Measurements from ENCODE around the gene UBE2L3.
"Not testable (repeated sequence)": the region's sequence is repeated elsewhere in the genome, so short reads cannot be mapped to it uniquely, and the experiment has no call there.

The UBE2L3 gene

DNA sequence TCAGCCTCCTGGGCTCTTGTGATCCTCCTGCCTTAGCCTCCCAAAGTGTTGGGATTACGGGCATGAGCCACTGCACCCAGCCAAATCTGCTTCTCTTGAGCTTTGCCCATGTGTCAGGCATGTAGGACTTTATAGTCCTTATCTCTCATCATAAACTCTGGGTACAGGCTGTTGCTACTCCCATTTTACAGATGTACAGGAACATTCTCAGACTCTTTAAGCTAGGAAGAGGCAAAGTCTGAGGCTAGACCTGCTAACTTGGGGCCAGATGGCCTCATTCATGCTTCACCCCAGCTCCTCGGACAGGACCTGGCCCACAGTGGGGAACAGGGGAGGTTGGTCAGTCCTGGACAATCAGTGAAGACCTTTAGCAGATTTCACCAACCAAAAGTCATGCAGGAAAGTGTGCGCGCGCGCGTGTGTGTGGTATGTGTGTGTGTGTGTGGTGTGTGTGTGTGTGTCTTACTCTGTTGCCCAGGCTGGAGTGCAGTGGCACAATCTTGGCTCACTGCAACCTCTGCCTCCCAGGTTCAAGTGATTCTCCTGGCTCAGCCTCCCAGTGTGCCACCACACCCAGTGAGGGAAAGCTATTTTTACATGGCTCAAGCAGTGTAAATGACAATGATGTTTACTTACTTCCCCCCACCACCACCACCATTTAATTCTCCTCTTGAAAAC lies 38.5 kb downstream of the UBE2L3 start:
- DNase-seq (ENCODE audit: low read depth in 2 of 2) = no peak
- TF ChIP-seq, protein P1, sequence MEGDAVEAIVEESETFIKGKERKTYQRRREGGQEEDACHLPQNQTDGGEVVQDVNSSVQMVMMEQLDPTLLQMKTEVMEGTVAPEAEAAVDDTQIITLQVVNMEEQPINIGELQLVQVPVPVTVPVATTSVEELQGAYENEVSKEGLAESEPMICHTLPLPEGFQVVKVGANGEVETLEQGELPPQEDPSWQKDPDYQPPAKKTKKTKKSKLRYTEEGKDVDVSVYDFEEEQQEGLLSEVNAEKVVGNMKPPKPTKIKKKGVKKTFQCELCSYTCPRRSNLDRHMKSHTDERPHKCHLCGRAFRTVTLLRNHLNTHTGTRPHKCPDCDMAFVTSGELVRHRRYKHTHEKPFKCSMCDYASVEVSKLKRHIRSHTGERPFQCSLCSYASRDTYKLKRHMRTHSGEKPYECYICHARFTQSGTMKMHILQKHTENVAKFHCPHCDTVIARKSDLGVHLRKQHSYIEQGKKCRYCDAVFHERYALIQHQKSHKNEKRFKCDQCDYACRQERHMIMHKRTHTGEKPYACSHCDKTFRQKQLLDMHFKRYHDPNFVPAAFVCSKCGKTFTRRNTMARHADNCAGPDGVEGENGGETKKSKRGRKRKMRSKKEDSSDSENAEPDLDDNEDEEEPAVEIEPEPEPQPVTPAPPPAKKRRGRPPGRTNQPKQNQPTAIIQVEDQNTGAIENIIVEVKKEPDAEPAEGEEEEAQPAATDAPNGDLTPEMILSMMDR (IDR thresholded peaks at IDR 0.05; ENCODE audit: low read depth, low read length) = no peak
- H3K4me3 ChIP-seq (replicated peaks in 1 of 2; ENCODE audit: low read depth in 2 of 2, low read length in 2 of 2) = no peak overlapping the region

GRCh38 chr22:21606775-21607174 lies 39.3 kb downstream of the UBE2L3 start:
- TF ChIP-seq, protein P1 (IDR thresholded peaks at IDR 0.05; ENCODE audit: low read depth, low read length) = no peak
- no peak for DNase-seq (ENCODE audit: low read depth in 2 of 2)
- no peak overlapping the region for H3K4me3 ChIP-seq (replicated peaks in 1 of 2; ENCODE audit: low read depth in 2 of 2, low read length in 2 of 2)

DNA sequence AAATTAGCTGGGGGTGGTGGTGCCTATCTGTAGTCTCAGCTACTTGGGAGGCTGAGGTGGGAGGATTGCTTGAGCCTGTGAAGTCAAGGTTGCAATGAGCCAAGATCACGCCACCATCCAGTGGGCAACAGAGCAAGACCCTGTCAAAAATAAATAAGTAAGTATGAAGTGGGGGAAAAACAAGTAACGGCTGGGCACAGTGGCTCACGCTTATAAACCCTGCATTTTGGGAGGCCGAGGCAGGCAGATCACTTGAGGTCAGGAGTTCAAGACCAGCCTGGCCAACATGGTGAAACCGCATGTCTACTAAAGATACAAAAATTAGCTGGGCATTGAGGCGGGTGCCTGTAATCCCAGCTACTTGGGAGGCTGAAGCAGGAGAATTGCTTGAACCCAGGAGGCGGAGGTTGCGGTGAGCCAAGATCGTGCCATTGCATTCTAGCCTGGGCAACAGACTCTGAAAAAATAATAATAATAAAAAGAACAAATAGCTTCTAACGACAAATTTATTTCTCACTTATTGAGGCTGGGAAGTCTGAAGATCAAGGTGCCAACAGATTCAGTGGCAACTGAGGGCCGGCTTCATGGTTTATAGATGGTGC lies 42.1 kb downstream of the UBE2L3 start:
- DNase-seq (ENCODE audit: low read depth in 2 of 2); H3K4me3 ChIP-seq (replicated peaks in 1 of 2; ENCODE audit: low read depth in 2 of 2, low read length in 2 of 2): not testable (repeated sequence)

- H3K4me3 ChIP-seq (replicated peaks in 1 of 2; ENCODE audit: low read depth in 2 of 2, low read length in 2 of 2) = no peak overlapping the region
- no peak for DNase-seq (ENCODE audit: low read depth in 2 of 2)
- TF ChIP-seq, protein P1 (IDR thresholded peaks at IDR 0.05; ENCODE audit: low read depth, low read length) = no peak
These were observed 43.9 kb downstream of the UBE2L3 start for GRCh38 chr22:21611210-21611977.

- no peak for DNase-seq (ENCODE audit: low read depth in 2 of 2)
- H3K4me3 ChIP-seq (replicated peaks in 1 of 2; ENCODE audit: low read depth in 2 of 2, low read length in 2 of 2) = no peak overlapping the region
- TF ChIP-seq, protein P1 (IDR thresholded peaks at IDR 0.05; ENCODE audit: low read depth, low read length) = no peak
These were observed 45.3 kb downstream of the UBE2L3 start for GRCh38 chr22:21612858-21613257.

GRCh38 chr22:21613553-21614233 lies 46.2 kb downstream of the UBE2L3 start:
- TF ChIP-seq, protein P1 (IDR thresholded peaks at IDR 0.05; ENCODE audit: low read depth, low read length) = no peak
- no peak for DNase-seq (ENCODE audit: low read depth in 2 of 2)
- no peak overlapping the region for H3K4me3 ChIP-seq (replicated peaks in 1 of 2; ENCODE audit: low read depth in 2 of 2, low read length in 2 of 2)

GRCh38 chr22:21615731-21616130 lies 48.2 kb downstream of the UBE2L3 start:
- TF ChIP-seq, protein P1 (IDR thresholded peaks at IDR 0.05; ENCODE audit: low read depth, low read length) = no peak
- no peak overlapping the region for H3K4me3 ChIP-seq (replicated peaks in 1 of 2; ENCODE audit: low read depth in 2 of 2, low read length in 2 of 2)
- no peak for DNase-seq (ENCODE audit: low read depth in 2 of 2)

GRCh38 chr22:21617337-21617736 lies 49.8 kb downstream of the UBE2L3 start:
- not testable (repeated sequence) for H3K4me3 ChIP-seq (replicated peaks in 1 of 2; ENCODE audit: low read depth in 2 of 2, low read length in 2 of 2); DNase-seq (ENCODE audit: low read depth in 2 of 2)

Data from cardiac fibroblast (primary cell).